Testis (tissue), 3 donors: Measurements from ENCODE around the gene GPC6. TPM values are rescaled to one million over a fixed set of nuclear protein-coding genes. Genes with fewer than 3 reads are reported as not detected.
"Not testable (repeated sequence)": the region's sequence is repeated elsewhere in the genome, so short reads cannot be mapped to it uniquely, and the experiment has no call there.

Experiments used
- DNase-seq: peaks from one replicate; pipeline ENCODE4 v3.0.0-alpha.2; 2019
- H3K27ac ChIP-seq, 2 donors: fragments of 200-600 bp; sonication (generic); one replicate each; pipeline ENCODE4 v1.5.1; 2019
- H3K27me3 ChIP-seq: fragments of 200-600 bp; sonication (generic); one replicate; pipeline ENCODE4 v1.5.1; 2019
- H3K36me3 ChIP-seq: fragments of 200-600 bp; sonication (generic); one replicate; pipeline ENCODE4 v1.5.1; 2017; ENCODE audit warnings: low read depth; ENCODE audit errors: missing control alignments
- H3K4me1 ChIP-seq: fragments of 200-600 bp; sonication (generic); one replicate; pipeline ENCODE4 v1.5.1; 2019
- H3K4me3 ChIP-seq, 2 donors: fragments of 200-600 bp; sonication (generic); one replicate each; pipeline ENCODE4 v1.5.1; 2017 to 2019
- H3K9me3 ChIP-seq: fragments of 200-600 bp; sonication (generic); one replicate; pipeline ENCODE4 v1.5.1; 2017
- CTCF ChIP-seq, 3 experiments: fragments of 450-650 bp in 2 of 3; fragments of 200-600 bp in 1 of 3; sonication (generic) in 1 of 3; IDR thresholded peaks; one replicate each; pipeline ENCODE4 v1.5.1; 2016 to 2019; ENCODE audit warnings: antibody characterized with exemption in 3 of 3, mild to moderate bottlenecking in 2 of 3, moderate library complexity in 1 of 3
- POLR2A ChIP-seq: fragments of 450-650 bp; IDR thresholded peaks from one replicate; pipeline ENCODE4 v1.6.1; 2017; ENCODE audit warnings: antibody characterized with exemption, mild to moderate bottlenecking, moderate library complexity
- WGBS, 2 donors: methylation state at CpG; one replicate each; pipeline ENCODE4 v1.1.5; 2018; 5-methylcytosine and 5-hydroxymethylcytosine counted together
- intact Hi-C: fragments of 100-400 bp; cut with DNase I; formaldehyde crosslinking; loops from one replicate; pipeline ENCODE4 v1.15.1; 2023; ENCODE audit warnings: low total_unique reads
- polyA plus RNA-seq: library from polyadenylated mRNA; stranded (reverse); fragments of 350-450 nt; fragmentation: Illumina TruSeq; extraction: RNeasy Lipid Tissue Mini Kit (QIAGEN cat#74804); gene quantifications from one replicate; pipeline ENCODE4 v1.2.3, GENCODE V29; 2014; ENCODE audit warnings: low read depth, low replicate concordance; ENCODE audit not compliant: insufficient read depth
- total RNA-seq, 2 donors: library from RNA; depleted of rRNA; stranded (reverse); fragments of >200 nt; gene quantifications; one replicate each; pipeline ENCODE4 v1.2.3, GENCODE V29; 2016

The GPC6 gene
- total and polyA plus RNA-seq, 3 donors from 2014 or later = 2.2 to 6.9 (median 4.3) TPM

DNA sequence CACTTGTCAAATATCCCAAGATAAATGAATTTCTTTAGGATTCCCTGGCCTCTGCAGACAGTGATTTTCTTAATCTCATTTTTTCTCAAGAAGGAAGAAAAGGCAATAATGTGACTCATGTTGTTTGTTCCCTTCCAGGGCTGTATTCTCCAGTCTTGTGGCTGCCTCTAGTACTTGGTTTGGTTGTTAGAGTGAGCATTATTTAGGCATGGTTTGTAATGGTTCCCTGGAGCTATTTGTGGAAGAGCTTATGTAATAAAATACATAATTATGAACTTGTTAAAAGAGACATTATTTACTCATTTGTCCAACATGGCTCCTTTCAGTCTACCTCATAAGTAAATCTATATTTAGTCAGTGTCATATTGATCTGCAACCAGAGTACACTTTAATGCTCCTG lies 982.5 kb downstream of the GPC6 start:
- Histone ChIP-seq H3K4me1 (no peaks in the 10 kb centered on the region), H3K27me3 (no peaks in the 10 kb centered on the region), H3K4me3 (no peak overlapping the region), H3K36me3 (no peaks in the 10 kb centered on the region), H3K27ac (no peak overlapping the region), H3K9me3 (no peaks in the 10 kb centered on the region)
- TF ChIP-seq POLR2A (no peak), CTCF (IDR thresholded peaks at IDR 0.05) (no peak)
- intact Hi-C loops = no loop called here
- DNase-seq = no peak

- intact Hi-C loops, DNase-seq, H3K4me3 ChIP-seq, H3K4me1 ChIP-seq, H3K27ac ChIP-seq, H3K36me3 ChIP-seq, H3K9me3 ChIP-seq, H3K27me3 ChIP-seq: not testable (repeated sequence)
- 96 to 100% methylated on average over 4 of the region's 4 CpGs for WGBS, 2 donors
Observed at GRCh38 chr13:94209913-94210312, 983.3 kb downstream of the GPC6 start.

- WGBS, 2 donors = 60 to 74% methylated on average over 5 of the region's 5 CpGs
Observed at GRCh38 chr13:94210816-94211215, 984.2 kb downstream of the GPC6 start.

DNA sequence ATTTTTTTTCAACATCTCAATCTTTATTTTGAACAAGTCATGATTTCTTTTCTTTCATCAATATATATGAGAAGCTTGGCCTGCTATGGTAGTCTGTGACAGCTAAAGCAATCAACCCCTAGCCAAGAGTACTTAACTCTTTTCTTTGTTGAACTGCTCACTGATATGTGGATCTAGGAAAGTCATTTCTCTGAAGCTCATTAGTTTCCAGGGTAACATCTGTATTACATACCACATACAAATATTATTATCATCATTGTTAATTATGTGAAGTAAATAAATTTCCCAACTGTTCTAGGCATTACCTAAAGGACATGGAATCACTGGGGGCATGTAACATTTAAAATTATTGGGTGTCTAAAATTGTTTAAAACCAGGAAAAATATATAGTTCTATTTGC lies 985.6 kb downstream of the GPC6 start:
- no peak for DNase-seq
- no peaks in the 10 kb centered on the region for H3K9me3 ChIP-seq
- no peaks in the 10 kb centered on the region for H3K4me1 ChIP-seq
- TF ChIP-seq CTCF (IDR thresholded peaks at IDR 0.05) (no peak), POLR2A (no peak)
- H3K27ac ChIP-seq = no peak overlapping the region
- H3K36me3 ChIP-seq = no peaks in the 10 kb centered on the region
- intact Hi-C loops = no loop called here
- no peak overlapping the region for H3K4me3 ChIP-seq
- no peaks in the 10 kb centered on the region for H3K27me3 ChIP-seq

More at GRCh38 chr13:94210816-94211215, 984.2 kb downstream of the GPC6 start:
- H3K9me3 ChIP-seq = no peaks in the 10 kb centered on the region
- H3K27me3 ChIP-seq = no peaks in the 10 kb centered on the region
- no peak overlapping the region for H3K27ac ChIP-seq
- no peaks in the 10 kb centered on the region for H3K36me3 ChIP-seq
- DNase-seq = no peak
- TF ChIP-seq POLR2A (no peak), CTCF (IDR thresholded peaks at IDR 0.05) (no peak)
- no peak overlapping the region for H3K4me3 ChIP-seq
- intact Hi-C loops = no loop called here
- no peaks in the 10 kb centered on the region for H3K4me1 ChIP-seq

DNA sequence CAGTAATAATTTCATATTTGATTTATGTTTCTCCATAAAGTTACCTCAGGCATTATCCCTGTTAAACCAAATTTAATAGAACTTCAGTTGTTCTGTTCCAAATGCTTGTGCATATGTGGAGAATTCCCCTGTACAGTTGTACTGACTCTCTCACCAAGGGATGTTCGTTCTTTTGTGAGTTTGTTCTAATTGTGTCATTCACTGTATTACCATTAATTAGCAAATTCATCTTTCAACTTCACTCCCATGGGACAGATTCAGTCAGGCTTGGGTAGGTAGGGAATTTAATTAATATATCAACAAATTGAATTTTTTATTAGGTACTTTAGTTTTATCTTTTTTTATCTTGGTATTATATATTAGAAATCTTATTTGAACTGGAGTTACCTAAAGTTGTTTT lies 987.5 kb downstream of the GPC6 start:
- no peaks in the 10 kb centered on the region for H3K4me1 ChIP-seq

More for the DNA sequence above, 987.5 kb downstream of the GPC6 start:
- H3K27ac ChIP-seq = no peak overlapping the region
- H3K36me3 ChIP-seq = no peaks in the 10 kb centered on the region
- TF ChIP-seq CTCF (IDR thresholded peaks at IDR 0.05) (no peak), POLR2A (no peak)
- DNase-seq = no peak
- no peaks in the 10 kb centered on the region for H3K27me3 ChIP-seq
- 80 to 97% methylated on average over 1 of the region's 1 CpG for WGBS, 2 donors
- H3K9me3 ChIP-seq = no peaks in the 10 kb centered on the region
- no peak overlapping the region for H3K4me3 ChIP-seq
- intact Hi-C loops = no loop called here
